Transverse colon (tissue), 4 donors: ENCODE results near the gene LRP2BP.

Experiments used
- POLR2A ChIP-seq: fragments of 450-650 bp; IDR thresholded peaks from one replicate; pipeline ENCODE4 v1.6.1; 2016; ENCODE audit warnings: antibody characterized with exemption, mild to moderate bottlenecking, moderate library complexity
- POLR2AphosphoS5 ChIP-seq, 3 donors: sonication (generic); formaldehyde crosslinking; IDR thresholded peaks; one replicate each; pipeline ENCODE4 v1.6.1; 2016; ENCODE audit warnings: antibody characterized with exemption in 3 of 3
- TF ChIP-seq, protein P1 (sequence below), 5 experiments: fragments of 200-600 bp in 3 of 5; fragments of 450-650 bp in 2 of 5; sonication (generic) in 3 of 5; IDR thresholded peaks; 1 replicate in 2 of 5; 2 replicates in 3 of 5; pipeline ENCODE4 v1.5.1; 2016 to 2017; ENCODE audit warnings: antibody characterized with exemption in 5 of 5, inconsistent platforms in 3 of 5, mild to moderate bottlenecking in 2 of 5, moderate library complexity in 1 of 5

- TF ChIP-seq, protein P1, sequence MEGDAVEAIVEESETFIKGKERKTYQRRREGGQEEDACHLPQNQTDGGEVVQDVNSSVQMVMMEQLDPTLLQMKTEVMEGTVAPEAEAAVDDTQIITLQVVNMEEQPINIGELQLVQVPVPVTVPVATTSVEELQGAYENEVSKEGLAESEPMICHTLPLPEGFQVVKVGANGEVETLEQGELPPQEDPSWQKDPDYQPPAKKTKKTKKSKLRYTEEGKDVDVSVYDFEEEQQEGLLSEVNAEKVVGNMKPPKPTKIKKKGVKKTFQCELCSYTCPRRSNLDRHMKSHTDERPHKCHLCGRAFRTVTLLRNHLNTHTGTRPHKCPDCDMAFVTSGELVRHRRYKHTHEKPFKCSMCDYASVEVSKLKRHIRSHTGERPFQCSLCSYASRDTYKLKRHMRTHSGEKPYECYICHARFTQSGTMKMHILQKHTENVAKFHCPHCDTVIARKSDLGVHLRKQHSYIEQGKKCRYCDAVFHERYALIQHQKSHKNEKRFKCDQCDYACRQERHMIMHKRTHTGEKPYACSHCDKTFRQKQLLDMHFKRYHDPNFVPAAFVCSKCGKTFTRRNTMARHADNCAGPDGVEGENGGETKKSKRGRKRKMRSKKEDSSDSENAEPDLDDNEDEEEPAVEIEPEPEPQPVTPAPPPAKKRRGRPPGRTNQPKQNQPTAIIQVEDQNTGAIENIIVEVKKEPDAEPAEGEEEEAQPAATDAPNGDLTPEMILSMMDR (IDR thresholded peaks at IDR 0.05), result no peak
- TF ChIP-seq POLR2AphosphoS5 (IDR thresholded peaks at IDR 0.05) (no peak), POLR2A (no peak)
Measured at GRCh38 chr4:185378264-185378663, 17.5 kb downstream of the LRP2BP start.
